ENCODE results near the gene HMGXB3.

The HMGXB3 gene

DNA sequence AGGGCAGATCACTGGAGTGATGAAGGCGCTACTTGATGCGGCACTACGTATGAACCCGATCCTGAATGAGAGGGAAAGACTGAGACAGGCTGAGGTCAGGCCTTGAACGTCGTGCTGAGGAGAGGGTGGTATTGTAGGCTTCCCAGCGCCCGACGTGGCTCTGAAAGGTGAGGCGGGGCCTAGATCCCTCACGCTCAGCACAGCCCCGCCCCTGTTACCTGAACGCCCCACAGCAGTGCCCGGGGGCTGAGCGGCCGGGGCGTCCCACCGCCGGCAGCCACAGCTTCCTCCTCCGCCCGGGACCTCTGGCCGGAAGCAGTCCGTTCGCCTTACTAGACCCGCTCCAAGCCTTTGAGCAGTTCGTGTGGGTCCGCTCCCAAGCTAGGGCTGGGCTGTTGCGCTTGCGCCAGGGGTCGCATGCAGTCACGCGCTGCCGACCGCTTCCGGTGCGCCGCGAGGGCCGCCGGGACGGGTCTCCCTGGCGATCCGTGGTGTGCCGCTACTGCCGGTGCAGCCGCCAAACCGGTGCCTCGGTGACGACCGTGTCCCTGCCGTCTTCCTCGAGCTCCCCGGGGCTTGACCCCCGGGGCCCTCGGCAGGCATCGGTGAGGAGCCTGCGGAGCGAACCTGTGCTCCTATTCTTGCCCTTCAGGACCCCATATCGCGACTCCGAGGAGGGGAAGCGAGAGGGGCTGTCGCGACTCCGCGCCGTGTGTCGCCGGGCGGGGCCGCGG is at the start of gene HMGXB3, which contains the start of gene TIGD6:
Gene HMGXB3 (plus strand): TSS at position 484 of the 734 bp plus-strand sequence. CDS start 4,114 bp downstream, outside the sequence.
Gene TIGD6 (minus strand): TSS at position 399 of the 734 bp plus-strand sequence. CDS start 4,306 bp downstream, outside the sequence.
- peak; percentile 73 to 83 for DNase-seq (ENCODE audit: low read depth in 2 of 2)

- DNase-seq (ENCODE audit: low read depth in 2 of 2): no peak
These were observed 49.3 kb upstream of the HMGXB3 start for GRCh38 chr5:149951138-149951749.

GRCh38 chr5:149953436-149954121 is 47.0 kb upstream of the HMGXB3 start:
- DNase-seq (ENCODE audit: low read depth in 2 of 2): no peak

DNA sequence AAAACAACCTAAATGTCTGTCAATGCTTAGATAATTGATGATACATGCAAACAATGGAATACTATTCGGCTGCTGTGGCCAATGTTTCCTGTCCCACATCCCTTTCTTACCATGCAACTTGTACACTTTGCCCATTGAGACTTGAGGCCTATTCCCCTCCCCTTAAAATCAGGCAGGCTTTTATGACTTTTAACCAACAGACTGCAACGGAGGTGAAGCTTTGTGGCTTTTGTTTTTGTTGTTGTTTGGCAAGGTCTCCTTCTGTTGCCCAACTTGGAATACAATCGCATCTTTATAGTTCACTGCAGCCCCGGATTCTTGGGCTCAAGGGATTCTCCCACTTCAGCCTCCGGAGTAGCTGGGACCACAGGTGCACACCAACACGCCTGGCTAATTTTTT is 45.7 kb upstream of the HMGXB3 start:
- DNase-seq (ENCODE audit: low read depth in 2 of 2): no peak

- no peak for DNase-seq (ENCODE audit: low read depth in 2 of 2)
These were observed 43.9 kb upstream of the HMGXB3 start for GRCh38 chr5:149956685-149957084.

- no peak for DNase-seq (ENCODE audit: low read depth in 2 of 2)
These were observed 42.7 kb upstream of the HMGXB3 start for GRCh38 chr5:149957855-149958254.

GRCh38 chr5:149959406-149960236 is 40.9 kb upstream of the HMGXB3 start:
- DNase-seq (ENCODE audit: low read depth in 2 of 2): peak; percentile 25 to 42

DNA sequence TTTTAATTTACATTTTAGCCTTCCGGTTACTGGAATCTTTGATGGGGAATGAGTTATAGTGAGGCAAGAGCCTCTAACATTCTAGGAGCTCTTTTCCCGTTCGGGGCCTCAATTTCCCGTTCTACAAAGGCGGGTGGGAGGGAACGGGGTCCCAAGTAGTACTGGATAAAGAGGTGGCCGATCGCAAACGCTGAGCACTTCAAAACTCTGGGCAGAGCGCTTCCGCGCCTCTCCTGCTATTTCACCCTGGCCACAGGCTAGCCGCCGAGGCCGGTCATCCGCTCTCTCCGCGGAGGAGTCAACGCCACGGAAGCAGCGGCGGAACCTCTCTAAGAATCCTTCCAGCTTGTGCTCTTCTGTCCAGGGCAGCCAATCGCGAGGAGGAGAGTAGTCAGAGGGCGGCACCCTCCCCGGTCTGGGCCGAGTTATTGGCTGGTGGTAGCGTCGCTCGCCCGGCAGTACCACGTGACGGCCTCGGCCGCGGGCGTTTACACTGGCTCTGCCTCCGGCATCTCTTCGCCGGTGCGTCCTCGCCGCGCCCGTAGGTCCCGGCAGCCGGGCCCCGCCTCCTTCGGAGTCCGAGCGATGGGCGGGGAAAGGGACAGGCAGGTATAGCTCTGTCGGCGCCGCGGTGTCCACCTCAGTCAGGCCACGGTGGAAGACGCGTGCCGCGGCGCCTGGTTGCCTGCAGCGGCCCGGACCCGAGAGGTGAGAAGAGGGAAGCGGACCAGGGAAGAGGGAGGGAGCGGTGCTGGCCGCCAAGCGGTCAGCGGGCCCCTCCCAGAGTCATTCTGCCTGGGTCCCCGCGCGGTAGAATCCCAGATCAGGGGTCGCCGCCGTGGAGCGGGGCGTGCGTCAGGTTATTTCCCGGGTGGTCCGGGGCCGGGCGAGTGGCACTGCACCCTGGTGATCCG is 40.0 kb upstream of the HMGXB3 start, which contains the start of gene SLC26A2:
Gene SLC26A2 (plus strand): TSS at position 487 of the 914 bp plus-strand sequence. CDS start 16,895 bp downstream, outside the sequence.
- DNase-seq (ENCODE audit: low read depth in 2 of 2): peak; percentile 90 to 93

GRCh38 chr5:149961186-149961685 is 39.3 kb upstream of the HMGXB3 start:
- no peak for DNase-seq (ENCODE audit: low read depth in 2 of 2)

DNA sequence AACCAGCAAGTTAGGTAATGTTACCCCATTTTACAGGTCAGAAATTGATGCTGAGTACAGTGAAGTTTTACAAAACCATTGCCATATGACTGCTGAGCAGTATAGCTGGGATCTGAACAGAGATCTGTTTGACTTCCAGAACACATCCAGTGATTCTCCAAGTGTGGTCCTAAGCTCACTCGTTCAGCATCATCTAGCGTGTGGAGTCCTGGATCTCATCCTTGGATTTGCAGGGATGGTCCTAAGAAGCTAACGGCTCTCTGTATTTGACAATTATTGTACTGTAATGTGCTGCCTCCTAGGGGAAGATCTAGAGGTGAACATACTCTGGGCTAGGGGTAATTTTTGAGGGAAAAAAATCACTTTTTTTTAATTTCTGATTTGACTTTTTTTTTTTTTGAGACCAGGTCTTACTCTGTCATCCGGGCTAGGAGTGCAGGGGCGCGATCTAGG is 38.6 kb upstream of the HMGXB3 start:
- DNase-seq (ENCODE audit: low read depth in 2 of 2): no peak

DNA sequence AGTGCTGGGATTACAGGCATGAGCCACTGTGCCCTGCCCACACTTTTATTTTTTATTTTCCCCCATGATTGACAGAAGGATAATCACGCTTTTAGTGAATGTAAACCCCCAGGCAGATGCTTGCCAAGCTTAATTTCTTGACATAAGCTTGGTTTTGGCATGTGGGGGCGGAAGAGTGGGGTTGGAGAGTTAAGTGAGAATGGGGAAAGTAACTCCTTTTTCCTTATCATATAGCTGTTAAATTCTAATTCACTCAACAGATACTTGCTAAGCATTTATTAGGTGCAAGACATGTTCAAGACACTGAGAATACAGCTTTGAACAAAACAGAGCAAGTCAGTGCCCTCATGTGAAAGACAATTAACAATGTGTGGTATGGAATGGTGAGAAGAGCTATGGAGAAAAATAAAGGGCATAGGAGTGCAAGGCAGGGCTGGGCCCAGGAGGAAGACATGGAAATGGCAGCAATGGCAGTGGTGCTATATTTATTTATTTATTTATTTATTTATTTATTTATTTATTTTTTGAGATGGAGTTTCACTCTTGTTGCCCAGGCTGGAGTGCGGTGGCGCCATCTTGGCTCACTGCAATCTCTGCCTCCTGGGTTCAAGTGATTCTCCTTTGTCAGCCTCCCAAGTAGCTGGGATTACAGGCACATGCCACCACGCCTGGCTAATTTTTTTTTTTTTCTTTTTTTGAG is 37.8 kb upstream of the HMGXB3 start:
- DNase-seq (ENCODE audit: low read depth in 2 of 2): no peak

- DNase-seq (ENCODE audit: low read depth in 2 of 2): no peak
These were observed 36.8 kb upstream of the HMGXB3 start for GRCh38 chr5:149963729-149964128.

DNA sequence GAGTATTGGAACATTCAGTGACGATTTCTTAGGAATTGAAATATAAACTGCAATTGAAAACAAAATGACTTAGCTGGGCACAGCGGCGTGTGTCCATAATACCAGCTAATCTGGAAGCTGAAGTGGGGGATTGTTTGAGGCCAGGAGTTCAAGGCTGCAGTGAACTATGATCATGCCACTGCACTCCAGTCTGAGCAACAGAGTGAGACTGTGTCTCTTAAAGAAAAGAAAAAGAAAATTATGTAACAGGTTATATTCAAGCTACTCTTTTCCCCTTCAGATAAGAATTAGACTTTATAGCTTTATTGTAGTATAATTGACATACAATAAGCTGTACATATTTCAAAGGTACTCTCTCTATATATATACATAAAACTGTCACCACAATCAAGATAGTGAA is 33.6 kb upstream of the HMGXB3 start:
- DNase-seq (ENCODE audit: low read depth in 2 of 2): no peak

GRCh38 chr5:149969181-149969930 is 31.2 kb upstream of the HMGXB3 start:
- DNase-seq (ENCODE audit: low read depth in 2 of 2): no peak

DNA sequence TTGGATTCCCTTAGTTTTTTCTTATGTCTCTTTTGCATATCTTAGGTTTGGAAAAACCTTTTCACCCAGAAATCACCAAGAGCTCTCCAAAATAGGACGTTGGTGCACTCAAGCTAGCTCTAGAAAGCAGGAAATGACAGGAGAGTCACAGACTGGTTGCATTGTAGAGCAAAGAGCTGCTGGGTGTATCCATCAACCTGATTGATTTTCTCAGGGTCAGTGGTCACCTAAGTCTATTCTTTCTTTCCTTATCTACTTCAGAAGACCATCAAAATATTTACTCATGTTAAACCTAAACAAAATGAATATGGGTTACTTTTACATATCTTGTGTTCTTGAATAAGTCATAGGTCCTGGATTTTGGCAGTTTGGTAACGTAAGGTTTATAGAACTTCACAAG is 25.1 kb upstream of the HMGXB3 start:
- DNase-seq (ENCODE audit: low read depth in 2 of 2): no peak

- no peak for DNase-seq (ENCODE audit: low read depth in 2 of 2)
These were observed 20.6 kb upstream of the HMGXB3 start for GRCh38 chr5:149979896-149980295.

- no peak for DNase-seq (ENCODE audit: low read depth in 2 of 2)
These were observed 19.3 kb upstream of the HMGXB3 start for GRCh38 chr5:149981206-149981605.

- no peak for DNase-seq (ENCODE audit: low read depth in 2 of 2)
These were observed 18.0 kb upstream of the HMGXB3 start for GRCh38 chr5:149982505-149982904.

DNA sequence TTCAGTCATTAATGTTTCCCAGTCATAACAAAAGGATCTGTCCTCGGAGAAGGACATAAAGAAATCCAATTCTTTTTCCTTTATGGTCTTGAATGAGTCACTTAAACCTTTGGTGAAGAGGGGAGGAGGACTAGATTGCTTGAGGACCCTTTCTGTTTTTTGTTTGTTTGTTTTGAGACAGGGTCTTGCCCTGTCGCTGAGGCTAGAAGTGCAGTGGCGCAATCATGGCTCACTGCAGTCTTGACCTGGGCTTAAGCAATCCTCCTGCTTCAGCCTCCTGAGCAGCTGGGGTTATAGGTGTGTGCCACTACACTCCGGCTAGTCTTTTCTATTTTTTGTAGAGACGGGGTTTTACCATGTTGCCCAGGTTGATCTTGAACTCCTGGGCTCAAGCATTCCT is 12.4 kb upstream of the HMGXB3 start:
- DNase-seq (ENCODE audit: low read depth in 2 of 2): no peak
